ENCODE results near the gene EPS8L3.

GRCh38 chr1:109730666-109731065, 33.1 kb downstream of the EPS8L3 start:
- TF ChIP-seq CTCF (IDR thresholded peaks at IDR 0.05; ENCODE audit: insufficient read depth, low read length, poor library complexity, severe bottlenecking), result no peak
- no peak for TF ChIP-seq EZH2phosphoT487 (conservative IDR thresholded peaks at IDR 0.05; ENCODE audit: low read length)

Measured in SU-DHL-6 (cell line).